Measurements from ENCODE around the gene RASSF4. TPM values are rescaled to one million over a fixed set of nuclear protein-coding genes. Genes with fewer than 3 reads are reported as not detected.
A peak's percentile ranks its signal among the peaks of the same experiment; 100 is the strongest.

Gene RASSF4
- total RNA-seq, 1 donor from 2014 or later = 29.2 TPM

DNA sequence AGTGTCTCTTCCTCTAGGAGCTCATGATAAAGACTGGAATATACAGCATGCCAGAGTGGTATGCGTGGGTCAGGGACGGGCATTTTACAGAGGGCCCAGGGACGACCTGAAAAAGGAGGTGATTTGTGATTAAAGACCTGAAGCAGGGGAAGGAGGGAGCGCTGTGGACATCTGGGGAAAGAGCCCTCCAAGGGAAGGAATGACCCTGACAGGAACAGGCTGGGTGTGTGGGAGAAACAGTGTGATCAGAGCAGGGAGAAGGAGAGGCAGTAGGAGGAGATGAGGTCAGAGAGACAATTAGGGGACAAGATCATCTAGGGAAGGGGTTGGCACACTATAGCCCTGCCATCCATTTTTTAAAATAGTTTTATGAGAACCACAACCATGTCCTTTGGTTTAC, 3.4 kb upstream of the RASSF4 start:
- peak overlapping the region; percentile 55 for H3K27ac ChIP-seq
- no peaks in the 10 kb centered on the region for H3K9me3 ChIP-seq
- peak in 1 of 2 donors; percentile 74 for DNase-seq (ENCODE audit: extremely low spot score in 2 of 2)
- intact Hi-C loops (cut with DNase I) = no loop called here
- H3K4me1 ChIP-seq = peaks cover 47% of the 10 kb centered on the region
- H3K36me3 ChIP-seq = no peaks in the 10 kb centered on the region
- no peaks in the 10 kb centered on the region for H3K27me3 ChIP-seq
- H3K4me3 ChIP-seq = no peak overlapping the region
- TF ChIP-seq POLR2A (IDR thresholded peaks at IDR 0.05) = no peak
- TF ChIP-seq, protein P1, sequence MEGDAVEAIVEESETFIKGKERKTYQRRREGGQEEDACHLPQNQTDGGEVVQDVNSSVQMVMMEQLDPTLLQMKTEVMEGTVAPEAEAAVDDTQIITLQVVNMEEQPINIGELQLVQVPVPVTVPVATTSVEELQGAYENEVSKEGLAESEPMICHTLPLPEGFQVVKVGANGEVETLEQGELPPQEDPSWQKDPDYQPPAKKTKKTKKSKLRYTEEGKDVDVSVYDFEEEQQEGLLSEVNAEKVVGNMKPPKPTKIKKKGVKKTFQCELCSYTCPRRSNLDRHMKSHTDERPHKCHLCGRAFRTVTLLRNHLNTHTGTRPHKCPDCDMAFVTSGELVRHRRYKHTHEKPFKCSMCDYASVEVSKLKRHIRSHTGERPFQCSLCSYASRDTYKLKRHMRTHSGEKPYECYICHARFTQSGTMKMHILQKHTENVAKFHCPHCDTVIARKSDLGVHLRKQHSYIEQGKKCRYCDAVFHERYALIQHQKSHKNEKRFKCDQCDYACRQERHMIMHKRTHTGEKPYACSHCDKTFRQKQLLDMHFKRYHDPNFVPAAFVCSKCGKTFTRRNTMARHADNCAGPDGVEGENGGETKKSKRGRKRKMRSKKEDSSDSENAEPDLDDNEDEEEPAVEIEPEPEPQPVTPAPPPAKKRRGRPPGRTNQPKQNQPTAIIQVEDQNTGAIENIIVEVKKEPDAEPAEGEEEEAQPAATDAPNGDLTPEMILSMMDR (IDR thresholded peaks at IDR 0.05) = no peak
- TF ChIP-seq POLR2AphosphoS5 (IDR thresholded peaks at IDR 0.05; ENCODE audit: insufficient read depth in 1 of 2, low read depth in 1 of 2) = no peak

GRCh38 chr10:44956717-44957706, 2.6 kb upstream of the RASSF4 start:
- no peaks in the 10 kb centered on the region for H3K36me3 ChIP-seq
- TF ChIP-seq POLR2AphosphoS5 (IDR thresholded peaks at IDR 0.05; ENCODE audit: insufficient read depth in 1 of 2, low read depth in 1 of 2) = no peak
- TF ChIP-seq, protein P1 (IDR thresholded peaks at IDR 0.05) = no peak
- no peak for TF ChIP-seq POLR2A (IDR thresholded peaks at IDR 0.05)
- DNase-seq (ENCODE audit: extremely low spot score in 2 of 2) = peak in 1 of 2 donors; percentile 65
- H3K27me3 ChIP-seq = no peaks in the 10 kb centered on the region
- H3K27ac ChIP-seq = peak overlapping the region; percentile 55
- H3K9me3 ChIP-seq = no peaks in the 10 kb centered on the region
- H3K4me3 ChIP-seq = no peak overlapping the region
- H3K4me1 ChIP-seq = peaks cover 47% of the 10 kb centered on the region
- intact Hi-C loops (cut with DNase I) = no loop called here

- Histone ChIP-seq H3K27ac (peak overlapping the region; percentile 83), H3K36me3 (no peaks in the 10 kb centered on the region), H3K9me3 (no peaks in the 10 kb centered on the region), H3K4me1 (peaks cover 44% of the 10 kb centered on the region), H3K27me3 (no peaks in the 10 kb centered on the region), H3K4me3 (peak overlapping the region; percentile 63 to 75)
- TF ChIP-seq POLR2AphosphoS5 (IDR thresholded peaks at IDR 0.05; ENCODE audit: insufficient read depth in 1 of 2, low read depth in 1 of 2) = no peak
- TF ChIP-seq, protein P1 (IDR thresholded peaks at IDR 0.05) = no peak
- no peak for TF ChIP-seq POLR2A (IDR thresholded peaks at IDR 0.05)
- DNase-seq (ENCODE audit: extremely low spot score in 2 of 2) = peak in 1 of 2 donors; percentile 82
- intact Hi-C loops (cut with DNase I) = no loop called here
Measured at GRCh38 chr10:44958196-44958897, 1.3 kb upstream of the RASSF4 start.

- TF ChIP-seq, protein P1 (IDR thresholded peaks at IDR 0.05) = no peak
- TF ChIP-seq POLR2A (IDR thresholded peaks at IDR 0.05) (no peak), POLR2AphosphoS5 (IDR thresholded peaks at IDR 0.05; ENCODE audit: insufficient read depth in 1 of 2, low read depth in 1 of 2) (no peak)
- Histone ChIP-seq H3K4me1 (peaks cover 50% of the 10 kb centered on the region), H3K27me3 (no peaks in the 10 kb centered on the region), H3K4me3 (peak overlapping the region; percentile 63 to 75), H3K9me3 (no peaks in the 10 kb centered on the region), H3K27ac (peak overlapping the region; percentile 83), H3K36me3 (no peaks in the 10 kb centered on the region)
- DNase-seq (ENCODE audit: extremely low spot score in 2 of 2) = no peak
- intact Hi-C loops (cut with DNase I) = no loop called here
Measured at GRCh38 chr10:44958898-44959246, 730 bp upstream of the RASSF4 start.
